ENCODE measurements around the gene WFDC10A. TPM values are rescaled to one million over a fixed set of nuclear protein-coding genes. Genes with fewer than 3 reads are reported as not detected.
"Not testable (repeated sequence)": the region's sequence is repeated elsewhere in the genome, so short reads cannot be mapped to it uniquely, and the experiment has no call there.

Gene WFDC10A
- not detected in 2 replicates for total RNA-seq
- long read RNA-seq: 0 reads

- TF ChIP-seq, protein P1, sequence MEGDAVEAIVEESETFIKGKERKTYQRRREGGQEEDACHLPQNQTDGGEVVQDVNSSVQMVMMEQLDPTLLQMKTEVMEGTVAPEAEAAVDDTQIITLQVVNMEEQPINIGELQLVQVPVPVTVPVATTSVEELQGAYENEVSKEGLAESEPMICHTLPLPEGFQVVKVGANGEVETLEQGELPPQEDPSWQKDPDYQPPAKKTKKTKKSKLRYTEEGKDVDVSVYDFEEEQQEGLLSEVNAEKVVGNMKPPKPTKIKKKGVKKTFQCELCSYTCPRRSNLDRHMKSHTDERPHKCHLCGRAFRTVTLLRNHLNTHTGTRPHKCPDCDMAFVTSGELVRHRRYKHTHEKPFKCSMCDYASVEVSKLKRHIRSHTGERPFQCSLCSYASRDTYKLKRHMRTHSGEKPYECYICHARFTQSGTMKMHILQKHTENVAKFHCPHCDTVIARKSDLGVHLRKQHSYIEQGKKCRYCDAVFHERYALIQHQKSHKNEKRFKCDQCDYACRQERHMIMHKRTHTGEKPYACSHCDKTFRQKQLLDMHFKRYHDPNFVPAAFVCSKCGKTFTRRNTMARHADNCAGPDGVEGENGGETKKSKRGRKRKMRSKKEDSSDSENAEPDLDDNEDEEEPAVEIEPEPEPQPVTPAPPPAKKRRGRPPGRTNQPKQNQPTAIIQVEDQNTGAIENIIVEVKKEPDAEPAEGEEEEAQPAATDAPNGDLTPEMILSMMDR (IDR thresholded peaks at IDR 0.05; ENCODE audit: unreplicated experiment): peak; percentile 72
- peaks cover 8% of the 10 kb centered on the region for H3K9me3 Mint-ChIP-seq (ENCODE audit: low read depth)
- H3K4me3 Mint-ChIP-seq (ENCODE audit: low read depth): no peak within 1 kb of the TSS
- H3K4me1 Mint-ChIP-seq (ENCODE audit: low read depth): peaks cover 1% of the 10 kb centered on the region
- H3K27ac Mint-ChIP-seq: no peak within 1 kb of the TSS
- no peaks in the 10 kb centered on the region for H3K36me3 Mint-ChIP-seq (ENCODE audit: insufficient read depth)
- peaks cover 7% of the 10 kb centered on the region for H3K27me3 Mint-ChIP-seq
- no peak for DNase-seq (ENCODE audit: low spot score, unreplicated experiment)
Observed at GRCh38 chr20:45629496-45630100, at the start of gene WFDC10A. WFDC10A (plus strand) TSS chr20:45629739; CDS start chr20:45629814, 75 bp downstream.

DNA sequence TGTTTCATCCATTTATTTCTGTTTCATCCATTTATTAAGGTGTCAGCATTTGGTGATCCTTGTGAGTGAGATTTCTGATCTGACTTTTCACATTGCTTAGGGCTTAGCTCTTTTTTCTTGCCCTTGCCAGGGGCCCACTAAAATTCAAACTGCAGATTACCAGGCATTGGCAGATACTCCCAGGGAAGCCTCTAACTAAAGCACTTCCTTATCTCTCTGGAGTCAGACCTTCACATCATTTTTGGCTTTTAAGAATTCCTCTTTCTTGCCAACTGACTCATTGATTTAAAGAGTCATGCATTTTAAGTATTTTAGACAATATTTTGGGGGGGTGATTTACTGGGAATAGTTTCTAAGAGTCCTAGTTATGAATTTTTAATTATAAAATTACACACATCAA, 47.8 kb upstream of the WFDC10A start:
- Mint-ChIP-seq H3K4me3 (ENCODE audit: low read depth) (no peak overlapping the region), H3K4me1 (ENCODE audit: low read depth) (peaks cover 4% of the 10 kb centered on the region), H3K36me3 (ENCODE audit: insufficient read depth) (no peaks in the 10 kb centered on the region), H3K27ac (no peak overlapping the region), H3K9me3 (ENCODE audit: low read depth) (no peaks in the 10 kb centered on the region), H3K27me3 (peaks cover 14% of the 10 kb centered on the region)
- TF ChIP-seq, protein P1 (IDR thresholded peaks at IDR 0.05; ENCODE audit: unreplicated experiment): no peak
- no peak for DNase-seq (ENCODE audit: low spot score, unreplicated experiment)

DNA sequence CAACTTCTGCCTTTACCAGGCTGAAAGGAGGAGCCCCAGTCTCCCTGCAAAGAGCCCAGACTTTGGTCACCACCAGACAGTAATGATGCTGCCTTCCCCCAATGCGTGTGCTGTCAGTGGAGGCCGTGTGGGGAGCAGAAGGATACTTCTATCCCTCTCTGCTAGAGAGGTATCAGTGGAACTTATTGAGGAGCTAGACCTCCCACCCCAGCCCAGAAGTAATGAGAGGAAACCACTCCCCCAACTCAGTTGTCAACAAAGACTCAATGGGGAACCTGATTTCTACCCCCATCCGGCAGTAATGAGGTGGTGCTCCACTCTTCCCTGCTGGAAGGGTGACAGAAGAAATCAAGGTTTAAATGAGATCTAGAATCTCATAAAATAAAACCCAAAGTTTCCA, 46.0 kb upstream of the WFDC10A start:
- Mint-ChIP-seq H3K4me3 (ENCODE audit: low read depth) (no peak overlapping the region), H3K9me3 (ENCODE audit: low read depth) (peaks cover under 1% of the 10 kb centered on the region), H3K36me3 (ENCODE audit: insufficient read depth) (no peaks in the 10 kb centered on the region), H3K27ac (no peak overlapping the region), H3K27me3 (peaks cover 20% of the 10 kb centered on the region), H3K4me1 (ENCODE audit: low read depth) (no peaks in the 10 kb centered on the region)
- no peak for DNase-seq (ENCODE audit: low spot score, unreplicated experiment)
- TF ChIP-seq, protein P1 (IDR thresholded peaks at IDR 0.05; ENCODE audit: unreplicated experiment): no peak

DNA sequence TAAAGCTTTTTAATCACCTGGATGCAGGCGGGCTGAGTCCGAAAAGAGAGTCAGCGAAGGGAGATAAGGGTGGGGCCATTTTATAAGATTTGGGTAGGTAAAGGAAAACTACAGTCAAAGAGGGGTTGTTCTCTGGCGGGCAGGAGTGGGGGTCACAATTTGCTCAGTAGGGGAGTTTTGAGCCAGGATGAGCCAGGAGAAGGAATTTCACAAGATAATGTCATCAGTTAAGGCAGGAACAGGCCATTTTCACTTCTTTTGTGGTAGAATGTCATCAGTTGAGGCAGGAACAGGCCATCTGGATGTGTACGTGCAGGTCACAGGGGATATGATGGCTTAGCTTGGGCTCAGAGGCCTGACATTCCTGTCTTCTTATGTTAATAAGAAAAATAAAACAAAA, 45.2 kb upstream of the WFDC10A start:
- not testable (repeated sequence) for H3K36me3 Mint-ChIP-seq (ENCODE audit: insufficient read depth); DNase-seq (ENCODE audit: low spot score, unreplicated experiment); H3K27ac Mint-ChIP-seq; H3K4me3 Mint-ChIP-seq (ENCODE audit: low read depth); H3K4me1 Mint-ChIP-seq (ENCODE audit: low read depth); H3K9me3 Mint-ChIP-seq (ENCODE audit: low read depth)
- peaks cover 24% of the 10 kb centered on the region for H3K27me3 Mint-ChIP-seq

DNA sequence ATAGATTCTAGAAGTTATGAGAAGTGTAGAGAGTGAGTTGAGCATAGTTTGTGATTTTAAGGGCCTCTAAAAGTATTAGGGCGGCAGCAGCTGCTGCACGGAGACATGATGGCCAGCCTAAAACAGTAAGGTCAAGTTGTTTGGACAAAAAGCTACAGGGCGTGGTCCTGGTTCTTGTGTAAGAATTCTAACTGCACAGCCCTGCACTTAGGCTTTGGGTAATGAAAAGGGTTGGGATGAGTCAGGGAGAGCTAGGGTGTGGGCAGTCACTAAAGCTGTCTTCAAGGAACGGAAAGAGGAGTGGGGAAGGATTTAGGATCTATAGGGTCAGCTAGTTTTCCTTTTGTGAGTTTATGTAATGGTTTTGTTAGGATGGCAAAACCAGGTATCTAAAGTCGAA, 43.6 kb upstream of the WFDC10A start:
- H3K27me3 Mint-ChIP-seq: peaks cover 24% of the 10 kb centered on the region
- H3K9me3 Mint-ChIP-seq (ENCODE audit: low read depth); DNase-seq (ENCODE audit: low spot score, unreplicated experiment); H3K4me3 Mint-ChIP-seq (ENCODE audit: low read depth); H3K4me1 Mint-ChIP-seq (ENCODE audit: low read depth); H3K36me3 Mint-ChIP-seq (ENCODE audit: insufficient read depth); H3K27ac Mint-ChIP-seq: not testable (repeated sequence)

- no peaks in the 10 kb centered on the region for H3K36me3 Mint-ChIP-seq (ENCODE audit: insufficient read depth)
- peaks cover 18% of the 10 kb centered on the region for H3K27me3 Mint-ChIP-seq
- no peak overlapping the region for H3K4me3 Mint-ChIP-seq (ENCODE audit: low read depth)
- TF ChIP-seq, protein P1 (IDR thresholded peaks at IDR 0.05; ENCODE audit: unreplicated experiment): no peak
- DNase-seq (ENCODE audit: low spot score, unreplicated experiment): no peak
- no peaks in the 10 kb centered on the region for H3K4me1 Mint-ChIP-seq (ENCODE audit: low read depth)
- peaks cover 12% of the 10 kb centered on the region for H3K9me3 Mint-ChIP-seq (ENCODE audit: low read depth)
- no peak overlapping the region for H3K27ac Mint-ChIP-seq
Observed at GRCh38 chr20:45588800-45589199, 40.7 kb upstream of the WFDC10A start.

Data from progenitor cell of endocrine pancreas (in vitro differentiated cells).